HG03354 (cell line): ENCODE measurements around the gene NQO2.

Experiments used
- ATAC-seq: cut with Tn5 transposase; IDR thresholded peaks from one replicate; pipeline ENCODE4 v1.9.1; 2021; ENCODE audit warnings: mild to moderate bottlenecking; ENCODE audit not compliant: unreplicated experiment, poor library complexity, severe bottlenecking

NQO2 gene

GRCh38 chr6:2999618-3000557 is at the start of gene NQO2:
TSS of gene NQO2 (plus strand) at chr6:2999894. CDS start at chr6:3006553, 6,659 bp downstream.
- ATAC-seq, result peak; percentile 71

GRCh38 chr6:2950713-2951112 is 49.0 kb upstream of the NQO2 start:
- ATAC-seq, result no peak

- no peak for ATAC-seq
Observed at GRCh38 chr6:2951728-2952127, 48.0 kb upstream of the NQO2 start.

GRCh38 chr6:2952557-2953095 is 47.1 kb upstream of the NQO2 start:
- peak; percentile 55 for ATAC-seq

- ATAC-seq, result no peak
Observed at GRCh38 chr6:2953098-2953497, 46.6 kb upstream of the NQO2 start.

- ATAC-seq, result no peak
Observed at GRCh38 chr6:2956930-2957685, 42.6 kb upstream of the NQO2 start.

GRCh38 chr6:2957696-2958330 is 41.9 kb upstream of the NQO2 start:
- ATAC-seq, result no peak

GRCh38 chr6:2958331-2958711 is 41.4 kb upstream of the NQO2 start:
- no peak for ATAC-seq

GRCh38 chr6:2958776-2959175 is 40.9 kb upstream of the NQO2 start:
- no peak for ATAC-seq

GRCh38 chr6:2959909-2960719 is 39.6 kb upstream of the NQO2 start:
- ATAC-seq, result no peak

- ATAC-seq, result no peak
Observed at GRCh38 chr6:2960935-2961334, 38.8 kb upstream of the NQO2 start.

- ATAC-seq, result no peak
Observed at GRCh38 chr6:2961506-2961905, 38.2 kb upstream of the NQO2 start.

GRCh38 chr6:2962004-2962403 is 37.7 kb upstream of the NQO2 start:
- ATAC-seq, result no peak

- no peak for ATAC-seq
Observed at GRCh38 chr6:2962636-2963035, 37.1 kb upstream of the NQO2 start.

- no peak for ATAC-seq
Observed at GRCh38 chr6:2963756-2964155, 35.9 kb upstream of the NQO2 start.

- ATAC-seq, result no peak
Observed at GRCh38 chr6:2964793-2965505, 34.7 kb upstream of the NQO2 start.

GRCh38 chr6:2966347-2966746 is 33.3 kb upstream of the NQO2 start:
- no peak for ATAC-seq

GRCh38 chr6:2967936-2968335 is 31.8 kb upstream of the NQO2 start:
- ATAC-seq, result no peak
